NCI-H524 treated with DMSO at 0.1 percent for 48 hours (cell line): ENCODE data around the gene TADA1.
"Not testable (repeated sequence)": the region's sequence is repeated elsewhere in the genome, so short reads cannot be mapped to it uniquely, and the experiment has no call there.

Source experiments
- DNase-seq: peaks from one replicate; lab custom pipeline; 2025; lab: John Stamatoyannopoulos, UW

TADA1 gene

DNA sequence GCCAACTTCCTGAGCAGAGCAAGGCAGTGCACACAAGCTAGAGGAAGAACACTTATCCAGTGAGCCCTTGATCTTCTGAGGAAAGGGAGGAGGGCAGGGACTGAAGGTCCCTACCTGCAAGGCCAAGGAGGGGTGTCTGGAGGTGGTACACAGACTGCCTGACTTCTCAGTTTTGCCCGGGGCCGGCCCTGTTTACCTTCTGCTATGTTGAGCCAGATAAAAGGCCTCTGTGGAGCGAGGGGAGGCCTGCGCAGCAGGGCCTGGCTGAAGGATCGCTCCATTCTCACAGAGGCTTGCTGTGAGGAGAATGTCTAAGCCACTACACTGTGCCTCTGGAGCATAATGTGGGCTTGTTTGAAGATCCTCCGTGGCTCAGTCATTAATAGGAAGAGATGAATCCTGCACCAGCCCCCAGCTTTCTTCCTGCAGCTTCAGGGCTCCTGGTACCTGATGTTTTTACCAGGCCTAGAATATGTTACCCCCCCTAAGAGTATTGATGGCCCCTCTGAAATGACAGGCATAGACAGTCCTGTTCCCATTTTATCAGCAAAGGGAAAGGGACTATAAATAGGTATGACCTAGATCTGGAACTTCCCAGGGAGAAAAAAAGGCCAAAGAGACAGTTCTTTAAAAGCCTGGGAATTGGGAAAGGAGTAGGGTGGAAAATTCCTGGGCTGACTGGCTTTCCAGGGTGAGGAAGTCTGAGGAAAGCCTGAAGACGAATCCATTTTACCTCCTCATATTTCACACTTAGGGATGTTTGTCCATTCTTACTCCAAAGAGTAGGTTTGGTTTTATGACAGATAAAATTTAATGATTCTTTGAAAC is 32.1 kb downstream of the TADA1 start:
- no peak for DNase-seq

DNA sequence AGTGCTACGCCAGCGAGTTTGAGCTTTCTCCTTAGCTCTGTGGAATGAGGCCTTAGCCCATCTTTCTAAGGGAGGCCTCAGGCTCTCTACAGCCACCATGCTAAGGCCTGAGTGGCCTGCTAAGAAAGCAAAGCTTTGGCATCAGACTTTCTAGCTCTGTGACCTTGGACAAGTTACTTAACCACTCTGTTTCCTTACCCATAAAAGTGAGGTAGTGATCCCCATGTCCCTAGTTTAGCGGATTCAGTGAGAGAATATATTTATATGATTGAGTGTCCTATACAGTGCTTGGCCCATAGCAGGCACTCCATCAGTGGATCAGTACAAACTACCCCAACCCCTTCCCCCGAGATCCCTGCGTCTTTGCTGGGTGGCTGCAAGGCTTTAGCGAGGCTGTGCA is 32.7 kb downstream of the TADA1 start:
- no peak for DNase-seq

DNA sequence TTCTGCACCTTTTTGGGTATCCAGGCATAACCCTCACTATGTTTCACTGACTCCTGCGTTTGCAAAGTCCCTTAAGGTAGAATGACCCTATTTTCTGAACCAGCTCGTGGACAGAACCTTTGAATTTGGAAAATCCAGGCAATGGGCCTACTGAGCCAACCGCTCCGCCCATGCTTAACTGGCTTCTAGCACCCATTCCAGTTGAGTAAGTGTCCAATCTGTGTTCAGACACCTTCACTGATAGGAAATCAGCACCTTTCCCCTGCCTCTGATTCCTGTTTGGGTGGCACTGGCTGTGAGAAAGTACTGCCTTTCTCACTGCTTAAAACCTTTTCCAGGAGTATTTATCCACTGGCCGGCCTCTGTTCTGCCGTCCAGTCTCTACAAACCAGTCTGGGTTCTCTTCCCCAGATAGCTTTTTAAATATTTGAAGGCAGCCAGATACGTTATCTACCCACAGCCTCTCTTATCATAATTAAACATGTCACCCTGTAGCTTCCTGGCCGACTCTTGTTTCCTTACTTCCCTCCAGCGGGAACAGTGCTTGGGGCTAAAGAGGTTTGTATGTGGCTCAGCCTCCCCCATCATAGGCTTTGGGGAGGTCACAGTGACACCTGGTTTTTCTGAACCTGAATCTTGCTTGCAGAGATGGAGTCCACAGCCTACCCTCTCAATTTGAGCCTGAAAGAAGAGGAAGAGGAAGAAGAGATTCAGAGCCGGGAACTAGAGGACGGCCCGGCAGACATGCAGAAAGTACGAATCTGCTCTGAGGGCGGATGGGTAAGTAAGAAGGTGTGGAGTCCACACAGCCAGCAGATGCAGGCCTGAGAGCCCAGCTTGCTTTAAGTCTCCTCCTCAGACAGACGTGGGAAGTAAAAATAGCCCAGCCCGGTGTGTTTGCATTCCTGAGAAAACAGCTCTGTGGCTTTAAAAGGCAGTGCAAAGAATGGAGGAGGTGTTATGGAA is 35.5 kb downstream of the TADA1 start:
- DNase-seq: no peak

DNA sequence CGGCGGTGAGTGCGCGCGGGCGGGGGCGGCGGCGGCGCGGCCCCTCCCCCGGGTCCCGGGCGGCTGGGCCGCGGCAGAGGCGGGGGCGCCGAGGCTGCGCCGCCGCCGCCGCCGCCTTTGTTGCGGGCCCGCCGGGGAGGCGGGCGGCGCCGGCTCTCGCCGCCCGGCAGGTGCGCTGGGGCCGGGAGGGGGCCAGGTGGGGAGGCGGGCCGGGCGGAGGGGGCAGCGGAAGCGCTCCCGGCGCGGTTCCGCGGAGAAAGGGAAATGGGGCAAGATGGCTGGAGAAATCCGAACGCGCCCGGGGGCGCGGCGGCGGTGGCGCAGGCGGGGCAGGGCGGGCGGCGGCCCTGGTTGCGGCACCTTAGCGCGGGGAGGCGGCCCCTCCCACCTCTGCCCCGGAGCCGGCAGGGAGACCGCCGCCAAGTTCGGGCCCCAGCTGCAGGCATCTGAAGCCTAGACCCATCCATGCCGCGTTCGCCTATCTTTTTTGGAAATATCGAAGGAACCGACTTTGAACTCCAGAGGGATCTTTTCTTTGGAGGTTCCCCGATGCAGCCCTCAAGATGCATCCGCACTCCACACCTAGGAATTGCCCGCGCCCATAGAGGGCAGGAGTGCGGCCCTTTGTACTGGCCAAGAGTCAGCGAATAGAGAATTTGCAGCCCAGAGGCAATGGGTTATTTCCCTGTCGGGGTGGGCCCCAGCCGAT is 36.3 kb downstream of the TADA1 start:
- no peak for DNase-seq

DNA sequence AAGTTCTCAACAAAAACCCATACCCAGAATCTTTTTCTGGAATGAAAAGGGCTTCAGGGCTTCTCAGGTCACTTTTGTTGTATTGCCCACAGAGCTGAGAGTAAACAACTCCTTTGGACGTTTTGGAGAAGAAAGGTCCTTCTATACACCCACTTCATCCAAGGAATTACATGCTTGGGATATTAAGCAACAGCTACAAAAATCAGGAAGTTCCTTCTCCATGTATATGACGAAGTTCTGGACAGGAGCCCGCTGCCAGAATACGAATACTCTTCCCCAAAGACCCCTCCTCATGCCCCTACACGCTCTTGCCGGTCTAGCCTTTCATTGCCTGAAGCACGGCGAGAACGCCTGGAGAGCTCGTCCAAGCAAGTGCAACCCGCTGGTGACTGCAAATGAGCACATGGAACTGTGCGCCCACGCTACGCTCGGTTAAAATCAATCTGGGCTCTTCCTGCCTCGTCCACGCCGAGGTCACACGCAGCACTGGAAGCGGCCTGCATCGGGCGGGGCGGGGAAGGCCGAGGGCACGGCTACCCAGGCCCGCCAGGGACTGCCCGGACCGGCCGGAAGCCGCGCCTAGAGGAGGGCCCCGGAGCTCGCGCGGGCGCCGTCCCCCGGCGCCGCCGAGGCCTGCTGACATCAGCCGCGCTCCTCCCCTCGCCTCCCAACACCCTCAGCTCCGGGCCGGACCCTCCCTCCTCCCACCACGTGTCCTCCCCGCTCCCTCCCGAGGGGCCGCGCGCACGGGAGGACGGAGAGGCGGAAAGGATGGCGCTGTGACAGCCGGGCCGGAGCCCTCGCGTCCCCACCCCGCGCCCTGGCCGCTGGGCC is 37.1 kb downstream of the TADA1 start, which contains the start of gene POGK:
TSS of gene POGK (plus strand) at position 710 of the 834 bp plus-strand sequence. CDS start 1,482 bp downstream, outside the sequence.
- DNase-seq: peak; percentile 14

DNA sequence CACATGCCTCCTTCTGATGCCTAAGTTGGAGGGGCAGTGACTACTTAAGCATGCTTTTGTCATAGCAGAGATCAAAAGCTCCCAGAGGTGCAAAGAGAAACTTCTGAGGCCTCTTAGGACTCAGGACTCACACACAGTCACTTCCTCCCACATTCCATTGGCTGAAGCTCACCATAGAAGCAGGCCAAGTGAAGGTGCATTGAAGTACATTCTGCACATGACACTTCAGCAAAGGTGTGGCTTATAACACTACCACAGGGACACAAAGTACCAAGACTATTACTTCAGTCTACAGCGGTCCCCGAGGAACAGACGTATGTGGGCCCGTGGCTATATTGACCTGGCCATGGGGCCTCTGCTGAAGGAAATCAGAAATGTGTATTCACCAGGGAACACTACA is 39.3 kb downstream of the TADA1 start:
- DNase-seq: no peak

DNA sequence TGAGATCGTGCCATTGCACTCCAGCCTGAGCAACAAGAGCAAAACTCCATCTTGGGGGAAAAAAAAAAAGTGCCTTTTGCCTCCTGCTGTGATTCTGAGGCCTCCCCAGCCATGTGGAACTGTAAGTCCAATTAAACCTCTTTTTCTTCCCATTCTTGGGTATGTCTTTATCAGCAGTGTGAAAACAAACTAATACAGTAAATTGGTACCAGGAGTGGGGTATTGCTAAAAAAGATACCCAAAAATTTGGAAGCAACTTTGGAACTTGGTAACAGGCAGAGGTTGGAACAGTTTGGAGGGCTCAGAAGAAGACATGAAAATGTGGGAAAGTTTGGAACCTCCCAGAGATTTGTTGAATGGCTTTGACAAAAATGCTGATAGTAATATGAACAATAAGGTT is 46.3 kb downstream of the TADA1 start:
- DNase-seq: not testable (repeated sequence)

DNA sequence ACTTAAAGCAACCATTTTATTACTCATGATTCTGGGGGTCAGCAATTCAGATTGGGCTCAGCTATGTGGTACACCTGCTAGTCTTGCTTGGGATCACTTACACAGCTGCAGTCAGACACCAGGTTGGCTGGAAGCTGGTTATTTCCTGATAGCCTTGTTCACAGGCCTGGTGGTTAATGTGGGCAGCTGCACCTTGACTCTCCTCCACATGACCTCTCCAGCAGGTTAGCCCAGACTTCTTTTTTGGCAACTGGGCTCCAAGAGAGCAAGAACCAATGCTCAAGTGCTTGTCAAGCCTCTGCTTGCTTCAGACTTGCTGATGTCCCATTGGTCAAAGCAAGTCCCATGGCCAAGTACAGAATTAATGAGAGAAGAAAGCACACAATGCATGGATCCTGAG is 48.6 kb downstream of the TADA1 start:
- no peak for DNase-seq

DNA sequence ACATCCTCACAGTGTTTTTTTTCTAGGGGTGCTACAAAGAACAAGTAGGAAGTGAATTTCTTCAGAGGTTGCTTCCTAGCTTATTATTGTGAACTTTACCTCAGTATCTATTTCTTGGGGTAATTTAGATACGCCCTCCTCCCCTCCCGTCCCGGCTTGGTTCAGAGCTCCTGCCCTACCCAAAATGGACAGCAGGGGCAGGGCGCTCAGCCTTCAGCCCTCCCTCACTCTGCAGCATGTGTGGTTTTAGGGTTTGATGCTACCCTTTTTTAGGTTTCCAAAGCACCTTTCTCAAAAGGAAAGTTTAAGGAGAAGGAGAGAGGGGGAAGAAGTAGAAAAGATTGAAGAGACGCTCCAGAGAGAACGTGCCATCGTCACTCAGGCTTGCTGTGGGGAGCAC is 53.7 kb downstream of the TADA1 start:
- DNase-seq: no peak

DNA sequence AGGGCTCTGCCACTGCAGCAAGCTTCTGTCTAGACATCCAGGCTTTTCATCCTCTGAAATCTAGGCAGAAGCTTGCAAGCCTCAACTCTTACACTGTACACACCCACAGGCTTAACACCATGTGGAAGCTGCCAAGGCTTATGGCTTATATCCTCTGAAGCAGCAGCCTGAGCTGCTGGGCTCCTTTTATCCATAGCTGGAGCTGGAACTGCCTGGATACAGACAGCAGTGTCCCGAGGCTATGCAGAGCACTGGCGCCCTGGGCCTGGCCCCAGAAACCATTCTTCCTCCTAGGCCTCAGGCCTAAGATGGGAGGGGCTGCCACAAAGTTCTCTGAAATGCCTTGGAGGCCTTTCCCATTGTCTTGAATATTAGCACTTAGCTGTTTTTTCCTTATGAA is 56.1 kb downstream of the TADA1 start:
- no peak for DNase-seq

DNA sequence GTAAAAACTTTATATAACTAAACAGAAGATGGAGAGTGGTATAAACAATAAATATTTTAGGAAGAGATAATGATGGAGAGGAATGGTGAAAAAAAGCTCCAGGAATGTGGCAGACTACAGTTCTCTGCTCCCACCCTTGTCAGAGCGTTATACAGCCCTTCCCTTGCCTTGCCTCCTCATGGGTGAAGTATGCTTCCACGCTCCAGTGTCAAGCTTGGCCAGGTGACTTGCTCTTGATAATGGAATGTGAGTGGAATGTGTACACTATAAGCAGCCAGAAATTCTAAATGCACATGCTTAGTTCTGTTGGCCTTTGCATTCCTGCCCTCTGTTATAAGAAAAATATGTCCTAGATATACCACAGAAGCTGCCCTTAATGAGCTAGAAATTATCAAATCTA is 61.5 kb downstream of the TADA1 start:
- DNase-seq: no peak

DNA sequence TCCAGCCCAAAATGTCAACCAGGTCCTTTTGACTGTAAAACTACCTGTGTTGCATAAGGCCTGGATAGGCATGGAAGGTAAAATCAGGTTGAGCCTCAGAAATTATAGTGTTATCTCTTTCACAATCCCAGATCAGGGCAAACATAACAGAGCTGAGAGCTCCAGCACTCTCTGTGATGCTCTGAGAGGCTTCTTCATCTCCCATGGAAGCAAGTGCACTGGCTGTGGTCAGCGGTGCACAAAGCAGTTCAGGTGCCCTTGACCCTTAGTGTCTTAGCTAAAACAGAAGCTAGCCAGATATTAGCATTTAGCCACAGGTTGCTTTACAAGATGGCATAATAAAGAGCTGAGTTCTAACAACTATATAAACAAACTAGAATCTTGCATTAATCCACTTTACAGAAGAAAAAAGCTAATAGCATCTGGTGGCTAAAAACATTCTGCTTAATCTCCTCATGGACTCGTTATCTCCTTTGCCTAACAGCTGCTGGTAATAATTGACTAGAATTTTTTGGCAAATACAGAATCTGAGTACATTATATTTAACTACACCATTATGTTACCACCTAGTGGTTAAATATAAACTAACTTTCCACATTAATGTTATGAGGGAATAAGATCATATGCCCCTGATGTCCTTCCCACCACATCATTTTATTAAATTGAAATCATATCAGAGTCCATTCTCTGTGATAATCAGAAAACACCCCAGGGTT is 62.4 kb downstream of the TADA1 start:
- DNase-seq: peak; percentile 78

DNA sequence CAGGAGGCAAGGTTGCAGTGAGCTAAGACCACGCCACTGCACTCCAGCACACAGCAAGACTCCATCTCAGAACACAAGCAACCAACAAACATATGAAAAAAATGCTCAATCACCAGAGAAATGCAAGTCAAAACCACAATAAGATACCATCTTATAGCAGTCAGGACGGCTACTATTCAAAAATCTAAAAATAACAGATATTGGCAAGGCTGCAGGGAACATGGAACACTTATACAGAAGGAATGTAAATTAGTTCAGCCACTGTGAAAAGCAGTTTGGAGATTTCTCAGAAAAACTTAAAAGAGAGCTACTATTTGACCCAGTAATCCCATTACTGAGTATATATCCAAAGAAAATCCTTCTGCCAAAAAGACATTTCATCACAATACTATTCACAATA is 64.4 kb downstream of the TADA1 start:
- DNase-seq: no peak

DNA sequence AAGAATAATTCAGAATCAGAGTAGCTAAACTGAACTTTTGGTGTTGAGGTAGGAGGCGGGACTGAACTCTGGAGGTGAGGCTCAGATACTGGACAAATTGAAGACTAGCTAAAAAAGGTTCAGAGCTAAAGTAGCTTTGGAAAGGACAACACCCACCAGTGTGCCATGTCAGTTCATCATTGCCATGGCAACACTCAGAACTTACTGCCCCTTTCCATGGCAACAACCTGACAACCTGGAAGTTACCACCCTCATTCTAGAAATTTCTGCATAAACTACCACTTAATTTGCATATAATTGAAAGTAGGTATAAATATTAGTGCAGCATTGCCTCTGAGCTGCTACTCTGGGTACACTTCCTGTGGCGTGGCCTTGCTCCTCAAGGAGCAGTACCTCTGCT is 67.1 kb downstream of the TADA1 start:
- DNase-seq: no peak
